ENCODE results near the gene ARMC6.
"Not testable (repeated sequence)": the region's sequence is repeated elsewhere in the genome, so short reads cannot be mapped to it uniquely, and the experiment has no call there.

ARMC6 gene

DNA sequence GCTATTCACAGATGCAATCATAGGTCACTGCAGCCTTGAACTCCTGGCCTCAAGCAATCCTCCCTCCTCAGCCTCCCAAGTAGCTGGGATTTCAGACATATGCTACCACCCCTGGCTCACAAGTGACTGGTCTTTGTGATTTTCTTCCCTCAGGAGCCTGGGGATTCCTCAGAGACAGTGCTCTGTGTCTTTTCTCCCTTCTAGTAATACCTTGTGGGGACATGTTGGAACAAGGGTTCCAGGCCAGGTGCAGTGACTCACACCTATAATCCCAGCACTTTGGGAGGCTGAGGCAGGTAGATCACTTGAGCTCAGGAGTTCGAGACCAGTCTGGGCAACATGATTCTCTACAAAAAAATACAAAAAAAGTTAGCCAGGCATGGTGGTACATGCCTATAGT is 10.0 kb upstream of the ARMC6 start:
- not testable (repeated sequence) for DNase-seq

- no peak for DNase-seq
Observed at GRCh38 chr19:19025861-19026260, 7.5 kb upstream of the ARMC6 start.

DNA sequence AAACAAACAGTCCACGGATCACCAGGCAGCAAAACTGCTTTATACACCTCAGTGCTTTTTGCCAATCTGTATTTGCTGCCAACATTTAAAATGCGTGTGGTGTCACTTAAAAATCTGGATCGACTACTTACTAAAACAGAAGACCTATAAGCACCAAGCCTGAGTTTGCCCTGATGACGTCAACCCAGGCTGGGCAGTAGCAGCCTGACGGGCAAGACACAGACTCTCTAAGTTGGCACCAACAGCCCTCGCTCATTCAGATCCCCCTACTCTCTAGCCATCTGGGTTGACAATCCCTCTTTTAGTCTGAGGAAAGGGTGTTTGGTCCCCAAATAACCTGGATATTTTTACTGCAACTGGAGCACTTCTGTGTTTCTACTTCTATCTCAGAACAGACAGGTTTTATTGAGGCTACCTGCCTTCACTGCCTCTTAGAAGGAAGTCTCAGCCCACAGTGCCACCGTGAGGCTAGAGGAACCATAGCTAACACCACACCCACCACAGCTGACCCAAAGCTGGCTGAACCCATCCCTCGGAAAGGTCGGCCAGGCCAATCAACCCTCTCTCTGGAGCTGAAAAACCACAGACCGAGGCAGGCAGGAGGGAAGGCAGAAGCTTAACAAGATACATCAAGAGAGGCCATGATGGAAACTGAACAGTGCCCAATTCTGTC is 7.0 kb upstream of the ARMC6 start:
- no peak for DNase-seq

- no peak for DNase-seq
Observed at GRCh38 chr19:19027228-19027627, 6.2 kb upstream of the ARMC6 start.

DNA sequence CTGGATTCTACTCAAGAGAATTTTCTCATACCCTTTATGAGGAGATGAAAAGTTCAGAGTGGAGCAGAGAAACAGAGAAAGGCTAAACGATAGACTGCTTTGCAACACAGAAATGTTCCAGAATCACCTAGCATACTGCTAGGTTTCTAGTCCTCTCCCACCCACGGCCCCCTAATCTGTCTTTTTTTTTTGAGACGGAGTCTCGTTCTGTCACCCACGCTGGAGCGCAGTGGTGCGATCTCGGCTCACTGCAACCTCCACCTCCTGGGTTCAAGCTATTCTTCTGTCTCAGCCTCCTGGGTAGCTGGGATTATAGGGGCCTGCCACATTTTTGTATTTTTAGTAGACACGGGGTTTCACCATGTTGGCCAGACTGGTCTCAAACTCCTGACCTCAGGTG is 4.9 kb upstream of the ARMC6 start:
- no peak for DNase-seq

GRCh38 chr19:19031891-19032290 is 1.5 kb upstream of the ARMC6 start:
- DNase-seq = no peak

- DNase-seq = peak; percentile 6
Observed at GRCh38 chr19:19032420-19033175, 805 bp upstream of the ARMC6 start.

DNA sequence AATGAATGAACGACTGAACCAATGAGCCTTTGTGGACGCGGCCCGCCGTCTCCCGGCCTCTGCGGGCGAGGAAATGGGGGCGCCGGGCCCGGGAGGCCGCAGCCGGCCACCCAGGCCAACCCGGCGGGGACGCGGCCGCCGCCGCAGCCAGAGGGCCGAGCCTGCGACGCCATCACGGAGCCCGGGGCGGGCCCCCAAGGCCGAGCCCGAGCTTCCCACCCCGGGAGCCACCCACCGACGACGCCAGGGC is 302 bp upstream of the ARMC6 start:
- no peak for DNase-seq

DNA sequence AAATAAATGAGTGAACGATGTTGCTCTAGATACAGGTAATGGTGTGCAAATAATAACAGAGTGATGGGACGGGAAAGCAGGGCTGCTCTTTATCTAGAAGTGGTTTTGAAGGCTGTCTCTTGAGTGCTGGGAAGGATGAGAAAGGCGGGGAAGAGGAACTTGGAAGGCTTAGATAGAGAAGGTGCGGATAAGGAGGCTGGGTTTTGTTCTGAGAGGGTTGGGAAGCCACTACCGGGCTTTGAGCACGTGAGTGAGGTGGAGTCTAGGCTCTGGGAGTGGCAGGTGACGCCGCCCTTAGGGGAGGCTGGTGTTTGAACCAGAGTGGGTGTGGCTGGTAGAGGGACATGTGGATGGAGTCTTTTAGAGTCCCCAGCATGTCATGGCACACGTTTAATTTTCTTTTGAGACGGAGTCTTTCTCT is 811 bp downstream of the ARMC6 start:
- peak; percentile 57 for DNase-seq

- DNase-seq = no peak
Observed at GRCh38 chr19:19039901-19040300, 6.5 kb downstream of the ARMC6 start.

DNA sequence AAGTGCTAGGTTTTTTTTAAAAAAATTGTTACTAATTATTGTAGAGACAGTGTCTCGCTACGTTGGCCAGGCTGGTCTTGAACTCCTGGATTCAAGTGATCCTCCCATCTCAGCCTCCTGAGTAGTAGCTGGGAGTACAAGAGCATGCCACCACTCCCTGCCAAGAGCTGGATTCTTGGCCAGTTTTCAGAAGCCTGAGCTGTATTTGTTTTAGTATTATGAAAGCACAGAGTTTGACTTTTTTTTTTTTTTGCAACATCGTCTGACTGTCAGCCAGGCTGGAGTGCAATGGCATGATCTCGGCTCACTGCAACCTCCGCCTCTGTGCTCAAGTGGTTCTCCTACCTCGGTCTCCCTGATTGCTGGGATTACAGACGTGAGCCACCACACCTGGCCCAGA is 7.0 kb downstream of the ARMC6 start:
- DNase-seq = no peak

DNA sequence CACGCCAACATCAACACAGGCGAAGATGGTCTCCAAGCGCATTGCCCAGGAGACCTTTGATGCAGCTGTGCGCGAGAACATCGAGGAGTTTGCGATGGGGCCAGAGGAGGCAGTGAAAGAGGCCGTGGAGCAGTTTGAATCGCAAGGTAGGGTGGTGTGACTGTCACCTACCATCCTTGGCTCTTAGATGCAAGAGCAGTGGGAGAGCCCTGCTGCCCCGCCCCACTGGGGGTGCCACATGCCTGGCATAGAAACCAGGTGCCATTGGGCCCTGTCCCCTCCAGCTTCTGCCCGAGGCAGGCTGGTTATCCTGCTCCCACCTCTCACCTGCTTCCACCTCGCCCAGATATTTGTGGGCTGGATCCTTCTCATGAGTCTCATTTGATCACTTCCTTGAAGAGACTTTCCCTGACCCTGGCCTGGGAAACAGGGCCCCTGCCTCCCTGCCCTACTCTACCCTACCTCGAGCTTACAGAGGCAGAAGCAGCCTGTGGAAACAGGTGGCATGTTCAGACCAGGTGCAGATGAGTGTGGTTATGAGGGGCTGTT is 9.4 kb downstream of the ARMC6 start:
- DNase-seq = no peak

DNA sequence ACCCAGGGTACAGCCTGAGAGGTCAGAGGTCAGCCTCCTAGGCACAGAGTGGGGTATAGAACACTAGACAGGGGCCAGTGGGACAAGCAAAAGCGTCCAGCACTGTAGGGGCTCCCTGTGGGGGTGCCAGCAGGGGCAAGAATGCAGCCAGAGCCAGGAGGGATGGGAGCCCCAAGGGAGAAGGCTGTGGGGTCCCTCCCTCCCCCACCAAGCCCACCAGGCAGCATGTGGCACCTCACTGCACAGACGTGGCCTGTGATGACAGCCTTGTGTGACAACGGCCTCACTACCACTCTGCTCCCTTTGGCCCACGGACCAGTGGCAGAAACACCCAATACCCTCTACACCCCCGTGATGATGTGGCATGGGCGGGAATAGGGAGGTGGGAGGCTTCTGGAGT is 10.1 kb downstream of the ARMC6 start:
- DNase-seq = no peak

- DNase-seq = no peak
Observed at GRCh38 chr19:19043881-19044280, 10.5 kb downstream of the ARMC6 start.

GRCh38 chr19:19049406-19049805 is 16.0 kb downstream of the ARMC6 start:
- DNase-seq = no peak

DNA sequence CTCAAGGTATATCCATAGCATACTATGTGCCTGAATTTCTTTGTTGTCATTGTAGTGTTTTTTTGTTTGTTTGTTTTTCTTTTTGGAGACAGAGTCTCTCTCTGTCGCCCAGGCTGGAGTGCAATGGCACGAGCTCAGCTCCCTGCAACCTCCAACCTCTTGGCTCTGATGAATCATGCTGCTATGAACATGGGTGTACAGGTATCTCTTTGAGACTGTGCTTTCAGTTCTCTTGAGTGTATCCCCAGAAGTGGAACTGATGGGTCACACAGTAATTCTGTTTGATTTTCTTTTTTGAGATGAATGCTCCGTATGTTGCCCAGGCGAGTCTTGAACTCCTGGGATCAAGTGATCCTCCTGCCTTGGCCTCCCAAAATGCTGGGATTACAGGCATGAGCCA is 16.7 kb downstream of the ARMC6 start:
- DNase-seq = no peak

GRCh38 chr19:19050731-19051130 is 17.3 kb downstream of the ARMC6 start:
- DNase-seq = no peak

- DNase-seq = no peak
Observed at GRCh38 chr19:19051478-19052213, 18.2 kb downstream of the ARMC6 start.

- DNase-seq = no peak
Observed at GRCh38 chr19:19052921-19053320, 19.5 kb downstream of the ARMC6 start.

GRCh38 chr19:19053508-19054314 is 20.3 kb downstream of the ARMC6 start:
- peak; percentile 31 for DNase-seq

DNA sequence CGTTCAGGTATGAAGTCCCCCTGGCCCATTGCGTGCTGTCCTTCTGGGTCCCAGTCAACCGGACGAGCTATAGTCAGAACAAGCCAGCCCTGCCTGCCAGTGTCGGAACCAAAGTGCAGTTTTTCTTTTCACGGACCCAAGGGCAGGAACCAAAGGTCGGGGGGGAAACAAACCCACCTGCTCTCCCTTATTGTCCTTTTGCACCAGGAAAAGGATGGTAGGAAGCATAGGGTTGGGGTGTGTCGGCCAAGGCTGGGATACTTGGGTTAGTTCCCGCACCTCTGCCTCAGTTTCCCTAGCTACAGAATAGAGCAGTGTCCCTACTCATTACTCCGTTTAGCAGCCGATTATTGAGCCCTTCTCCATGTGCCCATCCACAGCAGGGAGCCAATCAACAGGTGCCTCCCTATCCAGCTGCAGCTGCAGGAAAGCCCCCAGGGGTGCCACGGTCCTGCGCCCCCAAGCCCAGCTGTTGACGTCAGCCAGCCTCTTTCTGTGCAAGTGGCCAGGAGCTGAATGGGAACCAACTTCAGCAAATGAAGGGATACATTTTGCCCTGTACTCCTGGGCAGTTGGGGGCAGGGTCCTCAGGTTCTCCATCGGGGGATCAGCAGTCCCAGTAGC is 21.0 kb downstream of the ARMC6 start:
- no peak for DNase-seq

GRCh38 chr19:19054939-19055440 is 21.6 kb downstream of the ARMC6 start:
- DNase-seq = no peak
